Measurements from ENCODE around the gene ASXL2.

- TF ChIP-seq GATA3 (IDR thresholded peaks at IDR 0.05; ENCODE audit: low read depth, low read length) (no peak), GATA2 (IDR thresholded peaks at IDR 0.05; ENCODE audit: low read depth, low read length) (no peak)
Measured at GRCh38 chr2:25835906-25836305, 42.4 kb downstream of the ASXL2 start.

All from SH-SY5Y (cell line).